DMS53 treated with DMSO at 0.1 percent for 48 hours (cell line): Measurements from ENCODE around the gene FOXJ1.
"Not testable (repeated sequence)": the region's sequence is repeated elsewhere in the genome, so short reads cannot be mapped to it uniquely, and the experiment has no call there.

Experiments used
- DNase-seq: peaks from one replicate; lab custom pipeline; 2025; ENCODE audit not compliant: unreplicated experiment; lab: John Stamatoyannopoulos, UW

Gene FOXJ1, protein sequence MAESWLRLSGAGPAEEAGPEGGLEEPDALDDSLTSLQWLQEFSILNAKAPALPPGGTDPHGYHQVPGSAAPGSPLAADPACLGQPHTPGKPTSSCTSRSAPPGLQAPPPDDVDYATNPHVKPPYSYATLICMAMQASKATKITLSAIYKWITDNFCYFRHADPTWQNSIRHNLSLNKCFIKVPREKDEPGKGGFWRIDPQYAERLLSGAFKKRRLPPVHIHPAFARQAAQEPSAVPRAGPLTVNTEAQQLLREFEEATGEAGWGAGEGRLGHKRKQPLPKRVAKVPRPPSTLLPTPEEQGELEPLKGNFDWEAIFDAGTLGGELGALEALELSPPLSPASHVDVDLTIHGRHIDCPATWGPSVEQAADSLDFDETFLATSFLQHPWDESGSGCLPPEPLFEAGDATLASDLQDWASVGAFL

DNA sequence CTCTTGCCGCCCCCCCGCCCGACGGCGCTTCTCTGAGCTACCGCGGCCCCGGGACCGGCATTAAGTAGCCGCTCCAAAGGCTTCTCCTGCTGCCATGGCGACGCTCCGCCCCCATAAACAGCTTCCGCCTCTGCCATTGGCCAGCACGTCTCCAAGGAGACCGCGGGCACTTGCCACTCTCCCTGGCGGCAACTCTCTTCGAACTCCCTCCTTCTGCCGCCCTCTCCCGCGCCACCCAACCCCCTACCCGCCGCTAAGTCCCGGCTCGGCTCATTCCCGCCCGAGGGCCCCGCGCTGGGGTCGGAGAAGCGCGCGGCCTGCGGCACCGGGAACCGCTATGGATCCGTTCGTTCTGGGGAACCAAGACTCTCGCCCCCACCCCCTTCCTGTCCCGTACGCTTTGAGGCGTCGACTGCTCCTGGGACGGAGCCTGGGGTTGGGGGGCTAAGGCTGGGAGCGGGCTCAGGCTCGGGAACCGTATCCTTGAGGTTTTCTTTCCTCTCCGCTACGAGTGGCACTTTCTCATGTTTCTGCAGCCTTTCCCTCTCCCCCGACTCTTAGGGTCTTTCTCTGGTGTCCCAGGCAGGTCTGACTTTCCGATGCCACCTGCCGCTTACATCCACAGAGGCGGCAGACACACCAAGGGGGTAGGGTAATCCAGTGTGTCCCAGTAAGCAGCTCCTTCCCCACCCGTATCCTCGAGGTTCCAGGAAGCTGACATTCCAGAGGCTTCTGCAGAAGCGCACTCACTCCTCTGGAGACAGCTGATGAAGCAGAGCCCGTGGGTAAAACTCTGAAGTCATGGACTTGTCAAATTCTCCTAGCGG is at the start of gene FOXJ1:
TSS of gene FOXJ1 (minus strand) at position 34 of the 827 bp plus-strand sequence. CDS start 850 bp downstream, outside the sequence.
- peak; percentile 95 for DNase-seq

DNA sequence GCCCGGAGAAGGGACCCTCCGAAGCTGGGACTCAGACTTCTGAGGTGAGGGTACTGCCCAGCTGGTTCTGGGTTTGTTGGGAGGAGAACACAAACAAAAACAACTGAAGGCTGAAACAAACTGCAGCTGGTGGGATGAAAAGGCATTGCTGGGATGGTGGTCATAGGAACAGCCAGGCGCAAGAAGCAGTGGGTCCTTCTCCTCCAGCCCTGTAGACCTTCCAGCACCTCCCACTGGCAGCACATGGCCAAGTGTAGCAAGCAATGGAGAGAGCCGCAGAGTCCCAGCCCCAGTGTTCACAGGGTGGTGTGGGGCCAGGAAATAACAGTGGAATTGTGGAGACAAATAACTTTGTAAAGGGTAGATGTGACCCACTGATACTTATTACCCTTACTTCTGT is 48.7 kb upstream of the FOXJ1 start:
- DNase-seq: no peak

DNA sequence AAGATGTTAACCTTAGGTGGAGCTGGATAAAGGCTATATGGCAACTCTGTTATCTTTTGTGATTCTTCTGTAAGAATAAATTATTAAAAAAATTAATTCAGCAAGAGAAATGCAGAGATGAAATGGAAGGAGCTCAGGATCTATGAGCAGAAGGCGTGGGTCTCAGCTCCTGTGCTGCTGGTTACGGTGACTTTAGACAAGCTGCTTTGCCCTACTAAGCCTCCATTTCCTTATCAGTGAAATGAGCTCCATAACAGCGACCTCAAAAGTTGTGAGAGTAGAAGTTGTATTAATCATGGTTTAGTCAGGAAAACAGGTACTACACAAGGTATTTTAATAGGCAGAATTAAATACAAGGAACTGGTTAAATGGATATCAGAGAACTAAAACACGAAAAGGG is 48.2 kb upstream of the FOXJ1 start:
- DNase-seq: no peak

DNA sequence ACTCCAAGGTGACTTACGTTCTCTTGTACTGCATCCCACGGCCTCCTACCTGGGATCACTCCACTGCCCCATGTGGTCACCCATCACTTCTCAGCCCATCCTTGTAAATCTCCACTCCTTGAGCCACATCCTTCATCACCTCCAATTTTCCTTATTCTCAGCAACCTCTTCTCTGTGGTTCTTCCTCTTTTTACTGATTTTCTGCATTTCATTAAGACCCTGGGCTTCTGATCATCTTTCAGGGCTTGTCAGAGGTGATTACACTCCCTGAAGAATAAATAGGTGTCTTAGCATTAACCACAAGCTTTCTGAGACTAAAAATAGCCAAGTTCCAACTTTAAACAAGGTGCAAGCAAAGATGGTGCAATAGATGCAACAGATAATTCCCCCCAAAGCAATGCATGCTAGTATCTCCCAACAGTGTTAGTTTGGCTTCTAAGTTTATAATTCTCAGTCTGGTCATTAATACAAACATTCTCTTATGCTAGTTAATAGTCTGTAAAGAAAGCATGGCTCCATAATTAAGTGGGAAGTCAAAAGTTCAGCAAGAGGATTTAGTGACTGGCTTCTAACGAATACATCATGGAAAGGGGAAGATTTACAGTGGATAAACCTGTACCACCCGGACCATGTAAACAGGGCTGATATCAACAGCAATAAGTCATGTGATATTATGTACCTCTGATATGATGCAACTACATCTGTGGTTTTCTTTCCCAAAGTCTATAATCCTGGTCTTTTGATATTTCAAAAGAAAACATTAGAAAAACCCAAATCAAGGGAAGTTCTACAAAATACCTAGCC is 47.4 kb upstream of the FOXJ1 start:
- no peak for DNase-seq

DNA sequence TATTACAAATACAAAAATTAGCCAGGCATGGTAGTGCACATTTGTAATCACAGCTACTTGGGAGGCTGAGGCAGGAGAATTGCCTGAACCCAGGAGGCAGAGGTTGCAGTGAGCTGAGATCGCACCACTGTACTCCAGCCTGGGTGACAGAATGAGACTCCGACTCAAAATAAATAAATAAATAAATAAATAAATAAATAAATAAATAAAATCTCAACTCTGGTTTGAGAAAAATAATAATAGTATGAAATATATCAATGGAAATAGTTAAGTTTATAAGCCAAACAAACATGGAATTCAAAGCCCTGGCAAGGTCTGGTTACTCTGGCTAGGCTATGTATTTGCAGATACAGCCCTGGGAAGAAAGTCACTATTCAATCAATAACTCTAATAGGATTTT is 45.7 kb upstream of the FOXJ1 start:
- not testable (repeated sequence) for DNase-seq

DNA sequence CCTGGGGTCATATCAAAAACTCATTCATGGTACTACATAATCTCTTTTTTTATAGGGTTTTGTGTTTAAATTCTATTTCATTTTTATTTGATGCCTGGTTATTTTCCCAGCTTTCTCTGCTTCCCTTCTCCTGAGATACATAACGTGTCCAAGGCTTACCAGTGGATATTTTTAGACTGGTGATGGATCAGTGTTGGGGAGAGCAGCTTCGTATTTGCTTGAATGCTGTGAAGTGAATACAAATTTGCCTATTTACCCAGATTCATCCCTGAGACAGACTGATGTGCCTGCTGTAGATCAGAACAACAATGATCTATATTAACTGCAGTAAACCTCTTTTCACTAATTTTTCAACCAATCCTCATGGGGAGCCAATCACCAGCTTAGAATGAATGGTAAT is 43.2 kb upstream of the FOXJ1 start:
- no peak for DNase-seq

DNA sequence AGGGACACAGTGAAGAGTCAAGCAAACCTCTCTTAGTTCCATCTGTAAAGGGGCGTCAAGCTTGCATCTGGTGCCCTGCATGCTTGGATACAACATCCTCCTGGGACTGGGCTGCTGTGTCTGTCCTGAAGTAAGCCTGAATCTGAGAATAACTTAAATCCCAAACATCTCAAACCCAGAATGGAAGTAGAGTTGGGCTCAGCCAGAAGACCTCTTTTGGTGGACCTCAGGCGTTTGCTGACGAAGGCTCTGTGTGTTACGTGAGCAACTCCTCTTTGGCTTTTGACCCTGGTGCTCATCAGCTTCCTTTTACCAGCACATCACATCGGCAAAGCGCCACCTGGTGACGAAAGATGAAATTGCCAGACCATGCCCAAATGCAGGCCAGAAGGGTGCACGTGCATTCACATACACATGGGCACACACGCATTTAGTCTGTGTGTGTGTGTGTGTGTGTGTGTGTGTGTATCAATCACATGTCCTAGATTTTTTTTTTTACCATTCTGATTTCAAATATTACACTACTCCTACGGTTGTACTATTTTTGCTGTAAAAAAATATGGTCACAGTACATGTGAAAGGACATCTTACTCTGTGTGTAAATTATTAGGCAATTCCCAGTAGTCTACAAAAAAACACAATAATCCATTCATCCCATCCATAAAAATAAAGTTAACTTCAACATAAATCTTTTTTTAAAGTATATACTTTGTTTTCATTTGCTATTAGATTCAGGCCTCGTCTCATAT is 41.1 kb upstream of the FOXJ1 start:
- DNase-seq: peak; percentile 90

DNA sequence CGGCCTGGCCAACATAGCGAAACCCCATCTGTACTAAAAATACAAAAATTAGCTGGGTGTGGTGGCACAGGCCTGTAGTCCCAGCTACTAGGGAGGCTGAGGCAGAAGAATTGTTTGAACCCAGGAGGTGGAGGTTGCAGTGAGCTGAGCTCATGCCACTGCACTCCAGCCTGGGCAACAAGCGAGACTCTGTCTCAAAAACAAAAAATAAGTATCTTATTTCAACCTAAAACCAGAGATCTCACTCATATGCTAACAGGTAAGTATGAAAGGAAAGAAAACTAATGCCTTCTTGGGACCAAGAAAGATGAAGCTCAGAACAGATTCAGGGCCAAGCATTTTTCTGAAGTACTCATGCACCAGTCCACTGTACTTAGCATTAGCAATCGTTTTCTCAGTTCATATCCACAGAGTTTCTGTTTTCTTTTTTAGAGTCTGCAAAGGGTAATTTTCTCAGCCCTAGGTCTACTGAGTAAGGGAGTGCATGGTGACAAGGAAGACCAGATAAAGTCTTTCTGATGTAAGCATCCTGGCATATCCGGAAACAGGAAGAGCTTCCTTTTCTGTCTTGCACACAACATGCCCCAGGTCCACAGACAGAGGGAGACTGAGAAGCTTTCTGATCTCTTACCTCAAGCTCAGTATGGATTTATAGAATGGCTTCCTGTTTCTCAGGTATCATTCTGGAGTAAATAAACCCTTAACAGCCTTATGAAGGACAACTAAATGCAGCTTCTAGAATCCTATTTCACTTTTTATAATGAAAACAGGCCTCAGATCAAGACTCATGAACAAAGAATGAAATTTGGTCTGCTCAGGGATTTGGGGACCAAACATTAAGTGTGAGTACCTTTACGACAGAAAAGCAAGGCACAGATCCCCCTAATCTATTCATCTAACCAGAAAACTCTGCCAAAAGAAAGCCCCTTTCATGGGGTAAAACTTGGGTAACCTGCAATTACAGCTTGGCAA is 38.7 kb upstream of the FOXJ1 start:
- DNase-seq: peak; percentile 48

DNA sequence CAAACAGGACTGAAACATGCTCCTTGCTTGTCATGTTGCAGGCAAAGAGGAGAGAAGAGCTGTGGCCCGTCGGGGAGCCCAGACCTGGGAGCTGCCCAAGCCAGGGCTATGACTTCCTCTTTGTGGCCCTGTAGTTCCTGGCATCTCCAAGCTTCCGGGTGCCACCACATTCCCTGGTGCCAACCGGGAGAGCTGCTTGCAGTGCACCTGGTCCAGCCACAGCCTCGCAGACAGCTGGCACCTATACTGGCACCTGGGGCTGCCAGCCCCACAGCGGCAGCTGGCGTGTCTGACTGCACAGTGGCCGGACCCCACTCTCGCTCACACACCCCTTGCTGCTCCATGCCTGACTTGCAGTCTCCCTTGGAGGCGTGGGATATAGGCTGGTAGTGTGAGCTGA is 37.1 kb upstream of the FOXJ1 start:
- no peak for DNase-seq

DNA sequence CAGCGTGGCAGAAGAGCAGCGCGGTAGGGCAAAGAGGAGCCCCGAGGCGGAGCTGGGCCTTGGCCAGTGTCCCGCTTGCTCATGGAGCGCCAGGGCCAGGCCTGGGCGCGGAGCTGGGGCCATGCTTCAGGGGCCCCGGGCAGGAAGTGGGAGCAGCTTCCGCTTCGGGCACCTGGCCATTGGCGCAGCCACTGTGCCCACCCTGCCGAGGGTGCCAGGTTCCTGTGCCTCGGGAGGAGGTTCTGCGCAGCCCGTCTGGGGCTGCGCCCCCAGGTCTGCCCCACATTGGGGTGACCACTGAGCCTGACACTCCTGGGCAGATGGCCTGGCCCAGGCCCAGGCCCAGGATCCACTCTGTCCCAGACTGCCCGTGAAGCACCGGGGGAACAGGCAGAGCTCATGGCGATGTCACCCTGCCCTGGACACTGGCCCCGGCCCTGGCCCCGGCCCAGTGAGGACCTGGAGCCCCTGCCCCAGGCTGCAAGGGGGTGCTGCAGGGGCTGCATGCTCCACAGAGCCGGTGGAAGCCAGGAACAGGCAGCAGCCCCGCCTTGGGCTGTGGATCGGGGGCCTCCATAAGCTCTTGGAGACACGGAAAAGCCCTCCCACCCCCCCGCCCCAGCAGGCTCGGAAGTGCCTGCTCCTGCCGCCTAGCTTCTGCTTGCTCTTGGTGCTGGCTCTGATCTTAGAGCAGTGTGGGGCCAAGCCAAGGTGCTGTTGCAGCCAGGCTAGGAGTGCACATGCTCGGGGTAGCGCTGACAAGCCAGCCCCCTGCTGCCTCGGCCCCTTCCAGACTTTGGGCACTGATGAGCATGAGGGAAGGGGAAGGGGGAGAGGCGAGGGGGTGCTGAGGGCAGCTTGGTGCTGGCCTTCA is 35.9 kb upstream of the FOXJ1 start:
- no peak for DNase-seq

DNA sequence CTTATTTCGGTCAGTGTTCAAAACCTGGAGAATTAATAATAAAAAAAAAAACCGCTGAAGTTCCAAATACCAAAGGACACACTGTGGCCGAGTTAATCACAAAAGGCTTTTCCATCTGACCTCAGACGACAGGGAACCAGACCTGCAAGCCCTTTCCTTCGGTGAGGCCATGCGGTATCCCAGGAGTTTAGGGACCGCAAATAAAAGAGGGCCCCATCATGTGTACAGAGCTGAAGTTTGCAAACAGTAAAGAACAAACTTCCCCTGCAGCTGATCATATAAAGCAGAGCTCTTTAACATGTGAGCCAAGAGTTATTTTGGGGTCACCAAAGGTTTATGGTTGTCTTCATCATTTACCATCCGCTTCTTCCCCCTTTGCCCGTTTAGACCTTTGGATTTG is 33.0 kb upstream of the FOXJ1 start:
- DNase-seq: peak; percentile 21

DNA sequence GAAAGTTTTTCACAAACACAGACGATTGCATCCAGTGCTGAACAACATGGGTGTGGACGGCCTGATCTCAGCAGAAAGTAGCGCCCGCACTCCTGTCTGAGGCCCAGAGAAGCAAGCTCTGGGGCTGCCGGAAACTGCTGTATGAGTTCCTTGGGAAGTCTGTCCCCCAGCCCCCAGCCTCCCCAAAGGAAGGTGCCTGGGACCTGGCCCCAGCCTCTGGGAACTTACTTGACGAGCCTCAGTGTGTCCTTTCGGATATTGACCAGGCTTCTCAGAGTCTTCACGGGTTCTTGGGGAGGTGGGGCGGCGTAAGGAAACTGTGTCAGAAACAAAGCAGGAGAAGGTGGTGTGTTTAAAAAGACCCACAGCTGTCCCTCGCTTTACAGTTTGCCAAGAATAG is 32.4 kb upstream of the FOXJ1 start:
- DNase-seq: no peak

DNA sequence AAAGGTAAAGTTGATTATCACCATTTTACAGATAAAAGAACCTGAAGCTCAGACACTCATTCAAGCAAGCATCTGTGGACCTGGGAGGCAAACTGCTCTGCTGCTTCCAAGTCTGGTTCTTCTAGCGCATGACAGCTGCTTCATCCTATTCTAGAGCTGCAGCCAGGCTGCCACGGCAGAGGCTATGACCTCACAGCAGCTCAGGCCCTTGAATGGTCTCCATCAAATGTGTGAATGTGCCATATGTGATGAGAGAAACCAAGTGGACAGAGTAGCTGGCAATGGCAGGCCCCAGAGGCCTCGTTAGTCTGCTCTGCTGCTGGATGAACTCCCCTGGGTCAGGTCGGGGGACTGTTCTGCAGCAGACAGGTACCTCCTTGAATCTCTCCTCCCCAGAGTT is 30.7 kb upstream of the FOXJ1 start:
- DNase-seq: no peak

DNA sequence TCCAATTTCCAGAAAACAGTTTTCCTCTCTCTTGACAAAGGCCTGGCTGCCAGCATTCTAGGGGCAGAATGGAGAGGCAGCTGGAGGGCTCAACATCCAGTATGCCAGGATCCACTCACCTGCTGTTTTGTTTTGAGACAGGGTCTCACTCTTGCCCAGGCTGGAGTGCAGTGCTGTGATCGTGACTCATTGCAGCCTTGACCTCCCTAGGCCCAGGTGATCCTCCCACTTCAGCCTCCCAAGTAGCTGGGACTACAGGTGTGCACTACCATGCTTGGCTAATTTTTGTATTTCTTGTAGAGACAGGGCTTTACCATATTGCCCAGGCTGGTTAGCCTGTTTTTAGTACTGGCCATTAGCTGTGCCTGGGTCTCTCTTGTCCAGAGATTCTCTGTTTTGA is 29.1 kb upstream of the FOXJ1 start:
- no peak for DNase-seq

DNA sequence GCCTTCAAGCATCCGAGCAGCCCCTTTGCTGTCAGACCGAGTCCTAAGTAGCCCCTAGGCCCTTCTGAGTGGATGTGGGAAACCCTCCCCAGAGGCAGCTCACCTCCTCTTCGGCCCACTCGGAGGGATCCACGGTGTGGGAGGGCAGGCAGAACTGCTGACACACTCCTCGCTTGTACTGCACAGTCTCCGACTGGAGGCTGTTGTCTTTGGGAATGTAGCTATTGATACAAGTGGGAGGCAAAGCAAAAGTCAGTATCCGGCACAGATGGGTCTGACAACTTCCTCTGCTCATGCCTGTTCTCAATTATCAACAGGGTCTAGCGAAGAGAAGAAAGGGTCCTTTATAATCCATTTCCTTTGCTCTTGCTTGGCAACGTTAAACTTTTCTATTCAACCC is 25.9 kb upstream of the FOXJ1 start:
- DNase-seq: no peak

DNA sequence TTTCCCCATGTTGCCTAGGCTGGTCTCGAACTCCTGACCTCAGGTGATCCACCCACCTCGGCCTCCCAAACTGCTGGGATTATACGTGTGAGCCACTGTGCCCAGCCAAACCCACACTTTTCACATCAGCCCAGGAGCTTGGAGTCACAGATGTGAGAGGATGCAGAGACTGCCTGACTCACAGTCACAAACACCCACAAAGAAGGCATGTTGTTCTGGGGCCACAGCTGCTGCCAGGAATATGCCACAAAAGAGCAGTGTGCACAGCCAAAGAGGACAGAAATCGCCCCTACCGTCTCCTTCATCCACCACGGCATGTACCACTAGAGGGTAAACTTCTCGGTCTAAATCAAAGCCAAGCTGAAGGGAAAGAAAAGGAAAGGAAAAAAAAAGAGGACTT is 25.1 kb upstream of the FOXJ1 start:
- DNase-seq: no peak

DNA sequence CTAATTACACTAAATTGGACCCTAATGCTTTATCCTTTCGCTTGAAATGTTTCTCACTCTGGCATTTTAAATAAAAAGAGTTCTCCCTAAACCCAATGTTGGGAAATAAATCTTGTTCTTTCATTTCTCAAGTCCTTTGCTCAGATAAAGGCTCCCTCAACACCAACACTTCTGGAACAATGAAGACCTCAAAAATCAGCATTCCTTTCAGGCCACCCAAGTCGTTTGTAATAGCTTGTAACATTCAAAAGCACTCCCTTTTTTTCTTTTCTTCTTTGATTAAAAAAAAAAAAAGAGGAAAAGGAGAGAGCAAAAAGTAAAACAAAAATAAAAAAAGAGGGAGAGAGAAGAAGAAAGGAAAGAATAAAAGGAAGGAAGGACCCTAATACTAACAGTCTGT is 23.3 kb upstream of the FOXJ1 start:
- no peak for DNase-seq

DNA sequence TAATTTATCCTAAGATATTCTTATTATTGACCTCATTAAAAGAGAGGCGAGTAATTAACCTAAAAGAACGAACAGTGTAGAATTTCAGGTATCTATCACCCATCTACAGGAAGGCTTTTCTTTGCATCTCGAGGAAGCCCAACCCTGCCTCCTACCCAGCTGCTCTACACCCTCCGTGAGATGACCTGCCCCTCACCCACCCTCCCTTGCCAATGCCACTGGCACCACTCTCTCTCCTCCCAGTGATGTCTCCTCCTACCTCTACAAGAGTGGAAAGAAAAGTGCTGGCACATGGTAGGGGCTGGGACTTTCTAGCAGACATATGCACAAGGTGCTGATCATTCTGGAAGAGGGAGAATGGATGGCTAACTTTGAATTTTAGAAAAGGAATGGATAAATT is 22.9 kb upstream of the FOXJ1 start:
- no peak for DNase-seq
